Activated CD4-positive, alpha-beta T cell treated with anti-CD3 and anti-CD28 coated beads for 36 hours (primary cell): ENCODE measurements around the gene PMM2. TPM values are rescaled to one million over a fixed set of nuclear protein-coding genes. Genes with fewer than 3 reads are reported as not detected.
"Not testable (repeated sequence)": the region's sequence is repeated elsewhere in the genome, so short reads cannot be mapped to it uniquely, and the experiment has no call there.

ENCODE experiments used
- ATAC-seq: fragments of 200-7000 bp; cut with Tn5 transposase; one replicate; pipeline ENCODE4 v1.10.0; 2021; ENCODE audit warnings: mild to moderate bottlenecking, moderate library complexity
- CTCF ChIA-PET: fragments of 350-600 bp; sonication (Branson Sonifier 250); formaldehyde crosslinking; loops from one replicate; lab custom pipeline; 2021; ENCODE audit warnings: antibody characterized with exemption; lab: Charles Lee
- POLR2A ChIA-PET: fragments of 350-600 bp; sonication (Branson Sonifier 250); formaldehyde crosslinking; loops from one replicate; lab custom pipeline; 2021; ENCODE audit warnings: antibody characterized with exemption, inconsistent platforms; lab: Charles Lee
- DNase-seq: peaks from one replicate; pipeline ENCODE4 v3.0.0-alpha.2; 2020
- H3K27ac Mint-ChIP-seq: one replicate; pipeline ENCODE4 v1.8.0; 2021; ENCODE audit warnings: mixed read lengths
- H3K27me3 Mint-ChIP-seq: one replicate; pipeline ENCODE4 v1.8.0; 2021; ENCODE audit warnings: mixed read lengths
- H3K36me3 Mint-ChIP-seq: one replicate; pipeline ENCODE4 v1.8.0; 2021; ENCODE audit warnings: low read depth, mixed read lengths
- H3K4me1 Mint-ChIP-seq: one replicate; pipeline ENCODE4 v1.8.0; 2021; ENCODE audit warnings: mixed read lengths
- H3K4me3 Mint-ChIP-seq: one replicate; pipeline ENCODE4 v1.8.0; 2021; ENCODE audit warnings: mild to moderate bottlenecking, moderate library complexity, mixed read lengths
- H3K9me3 Mint-ChIP-seq: one replicate; pipeline ENCODE4 v1.8.0; 2021; ENCODE audit warnings: low read depth, mixed read lengths
- intact Hi-C, 2 experiments: fragments of 100-400 bp; cut with DNase I in 1 of 2; cut with micrococcal nuclease in 1 of 2; formaldehyde crosslinking; loops; one replicate each; pipeline versions ENCODE4 v1.14.2 to v1.15.1; 2022 to 2024; cut with DNase I, micrococcal nuclease
- total RNA-seq, 2 experiments: library from RNA; stranded (reverse); gene quantifications; one replicate each; pipeline ENCODE4 v1.2.3, GENCODE V29; 2021

The PMM2 gene
- total RNA-seq, 2 experiments from 2014 or later, result 38.3 to 39.0 TPM

GRCh38 chr16:8869212-8869987 is 71.8 kb downstream of the PMM2 start:
- POLR2A ChIA-PET, result interaction anchor here (0.6 to 2.2 kb wide), 10 partner anchors 9 to 234 kb away, joined by 3 to 13 read pairs (median 4); partner anchors contain the start of genes HAPSTR1 and USP7
- intact Hi-C loops, result loop anchor here (1.0 to 5.0 kb wide), 10 partner anchors 11 to 303 kb away; partner anchors contain the start of genes PMM2 (in 2 of the 2), TMEM186 (in 2 of the 2), ABAT (in 1 of the 2) and HAPSTR1 (in 1 of the 2)
- no peak for ATAC-seq
- Mint-ChIP-seq H3K27ac (peak overlapping the region; percentile 90), H3K4me3 (peak overlapping the region; percentile 87), H3K9me3 (no peaks in the 10 kb centered on the region), H3K36me3 (peaks cover 10% of the 10 kb centered on the region), H3K4me1 (peaks cover 38% of the 10 kb centered on the region), H3K27me3 (no peaks in the 10 kb centered on the region)
- DNase-seq, result peak; percentile 29
- CTCF ChIA-PET, result interaction anchor here (0.6 to 2.2 kb wide), 6 partner anchors 9 to 302 kb away, joined by 3 to 22 read pairs (median 6); no protein-coding TSS in a partner anchor

GRCh38 chr16:8869988-8870241 is 72.3 kb downstream of the PMM2 start:
- not testable (repeated sequence) for H3K4me3 Mint-ChIP-seq, DNase-seq, ATAC-seq, H3K27me3 Mint-ChIP-seq, H3K9me3 Mint-ChIP-seq, H3K27ac Mint-ChIP-seq
- ChIA-PET POLR2A (interaction anchor here (0.7 to 2.2 kb wide), 2 partner anchors 10 to 195 kb away, joined by 3 to 5 read pairs; no protein-coding TSS in a partner anchor), CTCF (interaction anchor here (1.9 to 2.2 kb wide), 2 partner anchors 11 to 67 kb away, joined by 10 to 22 read pairs; no protein-coding TSS in a partner anchor)
- Mint-ChIP-seq H3K4me1 (peaks cover 40% of the 10 kb centered on the region), H3K36me3 (peaks cover 10% of the 10 kb centered on the region)
- intact Hi-C loops, result loop anchor here (1.0 to 5.0 kb wide), 11 partner anchors 10 to 303 kb away; partner anchors contain the start of genes PMM2 (in 2 of the 2), TMEM186 (in 2 of the 2), ABAT (in 1 of the 2) and HAPSTR1 (in 1 of the 2)

GRCh38 chr16:8872071-8872470 is 74.4 kb downstream of the PMM2 start:
- peaks cover 27% of the 10 kb centered on the region for H3K4me1 Mint-ChIP-seq
- no peak overlapping the region for H3K4me3 Mint-ChIP-seq
- no peaks in the 10 kb centered on the region for H3K9me3 Mint-ChIP-seq
- CTCF ChIA-PET, result interaction anchor here (1.3 to 2.2 kb wide), 3 partner anchors 8 to 65 kb away, joined by 4 to 22 read pairs (median 15); partner anchors contain the start of gene LITAFD
- no peak for ATAC-seq
- H3K27me3 Mint-ChIP-seq, result no peaks in the 10 kb centered on the region
- intact Hi-C loops, result no loop called here
- no peak for DNase-seq
- no peak overlapping the region for H3K27ac Mint-ChIP-seq
- peaks cover 10% of the 10 kb centered on the region for H3K36me3 Mint-ChIP-seq
- POLR2A ChIA-PET, result interaction anchor here (0.6 kb wide), 1 partner anchor 78 kb away, joined by 8 read pairs; no protein-coding TSS in a partner anchor

GRCh38 chr16:8872967-8873865 is 75.6 kb downstream of the PMM2 start:
- no peak for DNase-seq
- no peak for ATAC-seq
- Mint-ChIP-seq H3K9me3 (no peaks in the 10 kb centered on the region), H3K4me1 (peaks cover 23% of the 10 kb centered on the region), H3K4me3 (no peak overlapping the region), H3K27ac (no peak overlapping the region), H3K36me3 (no peaks in the 10 kb centered on the region), H3K27me3 (no peaks in the 10 kb centered on the region)
- ChIA-PET CTCF (interaction anchor here (0.7 to 1.8 kb wide), 7 partner anchors 8 to 304 kb away, joined by 3 to 15 read pairs (median 3); partner anchors contain the start of gene LITAFD), POLR2A (interaction anchor here (0.6 kb wide), 2 partner anchors 79 to 181 kb away, joined by 5 to 8 read pairs; no protein-coding TSS in a partner anchor)
- intact Hi-C loops, result no loop called here

- intact Hi-C loops, H3K4me3 Mint-ChIP-seq, ATAC-seq, H3K9me3 Mint-ChIP-seq, H3K27ac Mint-ChIP-seq, H3K27me3 Mint-ChIP-seq, H3K36me3 Mint-ChIP-seq, DNase-seq: not testable (repeated sequence)
- H3K4me1 Mint-ChIP-seq, result peaks cover 23% of the 10 kb centered on the region
- ChIA-PET CTCF (interaction anchor here (0.7 to 1.8 kb wide), 6 partner anchors 8 to 304 kb away, joined by 3 to 15 read pairs (median 4); partner anchors contain the start of gene LITAFD), POLR2A (interaction anchor here (0.6 kb wide), 1 partner anchor 182 kb away, joined by 5 read pairs; no protein-coding TSS in a partner anchor)
Measured at GRCh38 chr16:8873866-8874195, 76.2 kb downstream of the PMM2 start.

GRCh38 chr16:8874388-8874787 is 76.7 kb downstream of the PMM2 start:
- Mint-ChIP-seq H3K4me1 (peaks cover 20% of the 10 kb centered on the region), H3K9me3 (no peaks in the 10 kb centered on the region), H3K4me3 (no peak overlapping the region), H3K27ac (no peak overlapping the region), H3K27me3 (no peaks in the 10 kb centered on the region), H3K36me3 (no peaks in the 10 kb centered on the region)
- POLR2A ChIA-PET, result no interaction called here
- intact Hi-C loops, result no loop called here
- DNase-seq (no peak), ATAC-seq (no peak)
- CTCF ChIA-PET, result interaction anchor here (1.6 kb wide), 1 partner anchor 260 kb away, joined by 5 read pairs; no protein-coding TSS in a partner anchor

GRCh38 chr16:8875317-8875716 is 77.7 kb downstream of the PMM2 start:
- intact Hi-C loops, CTCF ChIA-PET, H3K36me3 Mint-ChIP-seq, DNase-seq, ATAC-seq, H3K27me3 Mint-ChIP-seq, H3K27ac Mint-ChIP-seq, POLR2A ChIA-PET, H3K9me3 Mint-ChIP-seq, H3K4me3 Mint-ChIP-seq: not testable (repeated sequence)
- H3K4me1 Mint-ChIP-seq, result peaks cover 15% of the 10 kb centered on the region

GRCh38 chr16:8877894-8878522 is 80.4 kb downstream of the PMM2 start:
- peaks cover 5% of the 10 kb centered on the region for H3K4me1 Mint-ChIP-seq
- no peaks in the 10 kb centered on the region for H3K36me3 Mint-ChIP-seq
- no peaks in the 10 kb centered on the region for H3K27me3 Mint-ChIP-seq
- POLR2A ChIA-PET, result no interaction called here
- H3K27ac Mint-ChIP-seq, result no peak overlapping the region
- ATAC-seq (no peak), DNase-seq (no peak)
- H3K9me3 Mint-ChIP-seq, result no peaks in the 10 kb centered on the region
- H3K4me3 Mint-ChIP-seq, result no peak overlapping the region
- intact Hi-C loops, result no loop called here
- CTCF ChIA-PET, result interaction anchor here (0.7 to 3.2 kb wide), 3 partner anchors 9 to 216 kb away, joined by 3 to 25 read pairs (median 3); partner anchors contain the start of gene CARHSP1

GRCh38 chr16:8878523-8878911 is 80.9 kb downstream of the PMM2 start:
- ChIA-PET CTCF (interaction anchor here (1.1 to 3.2 kb wide), 2 partner anchors 9 to 217 kb away, joined by 3 to 25 read pairs; partner anchors contain the start of gene CARHSP1), POLR2A (no interaction called here)
- H3K27me3 Mint-ChIP-seq, result no peaks in the 10 kb centered on the region
- ATAC-seq (no peak), DNase-seq (no peak)
- peaks cover 5% of the 10 kb centered on the region for H3K4me1 Mint-ChIP-seq
- H3K4me3 Mint-ChIP-seq, result no peak overlapping the region
- intact Hi-C loops, result no loop called here
- no peaks in the 10 kb centered on the region for H3K9me3 Mint-ChIP-seq
- H3K36me3 Mint-ChIP-seq, result no peaks in the 10 kb centered on the region
- no peak overlapping the region for H3K27ac Mint-ChIP-seq

GRCh38 chr16:8880839-8881510 is 83.3 kb downstream of the PMM2 start:
- no peaks in the 10 kb centered on the region for H3K9me3 Mint-ChIP-seq
- H3K4me3 Mint-ChIP-seq, result no peak overlapping the region
- ATAC-seq (no peak), DNase-seq (no peak)
- H3K27ac Mint-ChIP-seq, result no peak overlapping the region
- H3K27me3 Mint-ChIP-seq, result peaks cover 3% of the 10 kb centered on the region
- peaks cover 6% of the 10 kb centered on the region for H3K4me1 Mint-ChIP-seq
- intact Hi-C loops, result loop anchor here (1.0 kb wide), 3 partner anchors 12 to 314 kb away; partner anchors contain the start of gene CARHSP1 (in 1 of the 2)
- POLR2A ChIA-PET, result interaction anchor here (1.0 to 2.0 kb wide), 2 partner anchors 11 to 56 kb away, joined by 5 read pairs; no protein-coding TSS in a partner anchor
- CTCF ChIA-PET, result interaction anchor here (0.6 to 3.4 kb wide), 29 partner anchors 8 to 1291 kb away, joined by 3 to 31 read pairs (median 4); partner anchors contain the start of genes CARHSP1 and TMEM186
- no peaks in the 10 kb centered on the region for H3K36me3 Mint-ChIP-seq
